NCI-H774 (cell line): ENCODE results near the gene FERMT3.

Source experiments
- DNase-seq: peaks from one replicate; lab custom pipeline; 2025; lab: John Stamatoyannopoulos, UW

FERMT3 gene

GRCh38 chr11:64249563-64250414 lies 43.3 kb downstream of the FERMT3 start:
- DNase-seq, result no peak

GRCh38 chr11:64250415-64251015 lies 44.0 kb downstream of the FERMT3 start:
- DNase-seq, result no peak

GRCh38 chr11:64251016-64251752 lies 44.7 kb downstream of the FERMT3 start, which contains the start of gene PLCB3:
PLCB3 (plus strand) TSS chr11:64251530; CDS start chr11:64251650, 120 bp downstream.
- peak; percentile 54 for DNase-seq

- DNase-seq, result no peak
Measured at GRCh38 chr11:64251753-64252002, 45.2 kb downstream of the FERMT3 start.

GRCh38 chr11:64252003-64252872 lies 45.7 kb downstream of the FERMT3 start:
- DNase-seq, result peak; percentile 16

- DNase-seq, result no peak
Measured at GRCh38 chr11:64253043-64253442, 46.5 kb downstream of the FERMT3 start.

- no peak for DNase-seq
Measured at GRCh38 chr11:64253481-64253880, 47.0 kb downstream of the FERMT3 start.

- DNase-seq, result no peak
Measured at GRCh38 chr11:64254326-64254725, 47.8 kb downstream of the FERMT3 start.

GRCh38 chr11:64255135-64256128 lies 48.9 kb downstream of the FERMT3 start:
- no peak for DNase-seq

- no peak for DNase-seq
Measured at GRCh38 chr11:64256300-64256699, 49.8 kb downstream of the FERMT3 start.

GRCh38 chr11:64258356-64258755 lies 51.8 kb downstream of the FERMT3 start:
- no peak for DNase-seq

- DNase-seq, result no peak
Measured at GRCh38 chr11:64258946-64259532, 52.5 kb downstream of the FERMT3 start.

GRCh38 chr11:64259533-64260067 lies 53.1 kb downstream of the FERMT3 start:
- no peak for DNase-seq

GRCh38 chr11:64260147-64260708 lies 53.7 kb downstream of the FERMT3 start:
- no peak for DNase-seq

GRCh38 chr11:64261556-64262080 lies 55.1 kb downstream of the FERMT3 start:
- no peak for DNase-seq

- DNase-seq, result no peak
Measured at GRCh38 chr11:64262271-64263002, 55.9 kb downstream of the FERMT3 start.

- no peak for DNase-seq
Measured at GRCh38 chr11:64263021-64263946, 56.8 kb downstream of the FERMT3 start.

- DNase-seq, result no peak
Measured at GRCh38 chr11:64263947-64264317, 57.4 kb downstream of the FERMT3 start.
